HCT116 (cell line): ENCODE measurements around the gene CCDC8.

Experiments used
- EZH2 ChIP-seq: fragments of 200-600 bp; sonication (generic); IDR thresholded peaks from 2 replicates; pipeline ENCODE4 v1.6.1; 2017; ENCODE audit warnings: antibody characterized with exemption, mixed run types
- POLR2A ChIP-seq: IDR thresholded peaks from 2 replicates; pipeline ENCODE4 v1.7.0; 2011; ENCODE audit warnings: borderline replicate concordance; ENCODE audit not compliant: insufficient read depth, insufficient read length; ENCODE audit errors: extremely low read depth
- SIN3A ChIP-seq: IDR thresholded peaks from 2 replicates; pipeline ENCODE4 v1.6.1; 2012; ENCODE audit warnings: low read depth
- SP1 ChIP-seq: IDR thresholded peaks from 2 replicates; pipeline ENCODE4 v1.6.1; 2012; ENCODE audit warnings: low read depth
- YY1 ChIP-seq: IDR thresholded peaks from 2 replicates; pipeline ENCODE4 v1.6.1; 2011; ENCODE audit warnings: low read length, low read depth, moderate library complexity, mild to moderate bottlenecking; ENCODE audit not compliant: insufficient replicate concordance; ENCODE audit errors: extremely low read depth
- ZNF274 ChIP-seq: fragments of 200-500 bp; sonication (Bioruptor generic); IDR thresholded peaks from 2 replicates; pipeline ENCODE4 v1.6.1; 2014; ENCODE audit warnings: mild to moderate bottlenecking, low read depth, low read length, inconsistent platforms
- TF ChIP-seq, protein P1 (sequence below): IDR thresholded peaks from 2 replicates; pipeline ENCODE4 v1.6.1; 2012
- TF ChIP-seq, protein P2 (sequence below): IDR thresholded peaks from 2 replicates; pipeline ENCODE4 v1.6.1; 2012
- TF ChIP-seq, protein P3 (sequence below), 3 experiments: fragments of 200-600 bp in 1 of 3; sonication (generic) in 1 of 3; IDR thresholded peaks in 2 of 3; conservative IDR thresholded peaks in 1 of 3; 2 replicates each; pipeline ENCODE4 v1.5.1; 2012 to 2017; ENCODE audit warnings: low read depth in 2 of 3, low read length in 2 of 3, antibody characterized with exemption in 1 of 3, borderline replicate concordance in 1 of 3, control low read depth in 1 of 3, mild to moderate bottlenecking in 1 of 3, mixed read lengths in 1 of 3, mixed run types in 1 of 3, moderate library complexity in 1 of 3; ENCODE audit not compliant: insufficient read depth in 1 of 3

DNA sequence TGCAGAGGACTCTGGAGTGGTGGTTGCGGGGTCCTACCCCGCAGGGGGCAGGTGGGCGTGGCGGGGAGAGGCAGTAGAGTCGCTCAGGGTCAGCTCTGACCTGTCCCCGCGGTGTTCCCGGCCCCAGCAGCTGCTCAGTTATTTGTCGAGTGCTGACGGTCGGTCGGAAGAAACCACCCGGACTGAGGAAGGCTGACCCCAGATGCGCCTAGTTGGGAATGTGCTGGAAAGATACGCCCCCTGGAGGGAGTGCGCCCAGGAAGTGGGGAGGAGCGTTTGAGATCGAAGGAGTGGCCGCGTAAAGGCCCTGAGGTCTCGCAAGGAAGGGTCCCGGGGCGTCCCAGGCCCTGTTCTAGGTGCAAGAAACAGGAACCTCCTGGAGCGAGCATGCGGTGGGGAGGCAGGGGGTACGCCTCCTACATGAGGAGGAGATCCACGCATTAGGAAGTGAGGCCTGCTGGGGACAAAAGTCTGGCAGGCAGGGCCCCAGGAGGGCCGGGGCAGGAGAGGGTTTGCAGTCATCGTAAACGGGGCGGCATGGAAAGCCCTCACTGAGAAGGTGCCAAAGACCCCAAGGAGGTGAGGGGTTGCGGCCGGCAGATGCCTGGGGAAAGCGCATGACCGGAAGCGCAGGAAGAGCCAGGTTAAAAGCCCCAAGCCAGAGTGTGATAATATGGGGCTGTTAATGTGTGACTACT, 9.2 kb downstream of the CCDC8 start:
- TF ChIP-seq, protein P1, sequence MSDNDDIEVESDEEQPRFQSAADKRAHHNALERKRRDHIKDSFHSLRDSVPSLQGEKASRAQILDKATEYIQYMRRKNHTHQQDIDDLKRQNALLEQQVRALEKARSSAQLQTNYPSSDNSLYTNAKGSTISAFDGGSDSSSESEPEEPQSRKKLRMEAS: no peak
- no peak for TF ChIP-seq SP1
- TF ChIP-seq, protein P2, sequence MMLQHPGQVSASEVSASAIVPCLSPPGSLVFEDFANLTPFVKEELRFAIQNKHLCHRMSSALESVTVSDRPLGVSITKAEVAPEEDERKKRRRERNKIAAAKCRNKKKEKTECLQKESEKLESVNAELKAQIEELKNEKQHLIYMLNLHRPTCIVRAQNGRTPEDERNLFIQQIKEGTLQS: no peak
- no peak for TF ChIP-seq POLR2A
- TF ChIP-seq ZNF274: no peak
- no peak for TF ChIP-seq SIN3A
- TF ChIP-seq, protein P3, sequence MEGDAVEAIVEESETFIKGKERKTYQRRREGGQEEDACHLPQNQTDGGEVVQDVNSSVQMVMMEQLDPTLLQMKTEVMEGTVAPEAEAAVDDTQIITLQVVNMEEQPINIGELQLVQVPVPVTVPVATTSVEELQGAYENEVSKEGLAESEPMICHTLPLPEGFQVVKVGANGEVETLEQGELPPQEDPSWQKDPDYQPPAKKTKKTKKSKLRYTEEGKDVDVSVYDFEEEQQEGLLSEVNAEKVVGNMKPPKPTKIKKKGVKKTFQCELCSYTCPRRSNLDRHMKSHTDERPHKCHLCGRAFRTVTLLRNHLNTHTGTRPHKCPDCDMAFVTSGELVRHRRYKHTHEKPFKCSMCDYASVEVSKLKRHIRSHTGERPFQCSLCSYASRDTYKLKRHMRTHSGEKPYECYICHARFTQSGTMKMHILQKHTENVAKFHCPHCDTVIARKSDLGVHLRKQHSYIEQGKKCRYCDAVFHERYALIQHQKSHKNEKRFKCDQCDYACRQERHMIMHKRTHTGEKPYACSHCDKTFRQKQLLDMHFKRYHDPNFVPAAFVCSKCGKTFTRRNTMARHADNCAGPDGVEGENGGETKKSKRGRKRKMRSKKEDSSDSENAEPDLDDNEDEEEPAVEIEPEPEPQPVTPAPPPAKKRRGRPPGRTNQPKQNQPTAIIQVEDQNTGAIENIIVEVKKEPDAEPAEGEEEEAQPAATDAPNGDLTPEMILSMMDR (IDR thresholded peaks at IDR 0.05 in 2 of 3, conservative IDR thresholded peaks at IDR 0.05 in 1 of 3; ENCODE audit: borderline replicate concordance in 1 of 3, insufficient read depth in 1 of 3, low read depth in 2 of 3, low read length in 2 of 3): no peak
- TF ChIP-seq YY1: no peak
- no peak for TF ChIP-seq EZH2
